IMR-90 (cell line): ENCODE data around the gene ZNF443. TPM values are rescaled to one million over a fixed set of nuclear protein-coding genes. Genes with fewer than 3 reads are reported as not detected.

ENCODE experiments used
- ATAC-seq: fragments of 200-7000 bp; cut with Tn5 transposase; 2 replicates; pipeline ENCODE4 v1.9.1; 2020; ENCODE audit warnings: low read depth, mild to moderate bottlenecking, moderate library complexity
- BruUV-seq: library from RNA; stranded (reverse); fragments of 400-500 nt; replicated peaks from 2 replicates; lab custom pipeline; 2021; lab: Mats Ljungman, UMichigan
- CTCF ChIA-PET: fragments of 300-600 bp; formaldehyde crosslinking; extraction: SDS; loops from one replicate; lab custom pipeline; 2021; ENCODE audit warnings: antibody characterized with exemption; lab: Yijun Ruan, JAX
- POLR2A ChIA-PET: fragments of 300-600 bp; sonication (Branson Sonifier 250); formaldehyde crosslinking; loops from one replicate; lab custom pipeline; 2022; ENCODE audit warnings: antibody characterized with exemption; ENCODE audit not compliant: unreplicated experiment; lab: Charles Lee
- DNase-seq: peaks from one replicate; pipeline ENCODE4 v3.0.0; 2013
- H2AFZ ChIP-seq: replicated peaks from 2 replicates; pipeline ENCODE3; 2013; ENCODE audit warnings: low read length, mild to moderate bottlenecking; ENCODE audit not compliant: poor library complexity
- H2AK5ac ChIP-seq: 2 replicates; pipeline ENCODE4 v1.6.1; 2013; ENCODE audit warnings: low read depth, low read length, inconsistent platforms
- H2AK9ac ChIP-seq: replicated peaks from 2 replicates; pipeline ENCODE3; 2013; ENCODE audit warnings: mild to moderate bottlenecking, low read depth, low read length, moderate library complexity; ENCODE audit not compliant: poor library complexity
- H2BK120ac ChIP-seq: 2 replicates; pipeline ENCODE4 v1.6.1; 2013; ENCODE audit warnings: low read depth, low read length, inconsistent platforms
- H2BK15ac ChIP-seq: 3 replicates; pipeline ENCODE4 v1.6.1; 2013; ENCODE audit warnings: low read depth, low read length, inconsistent platforms
- H2BK20ac ChIP-seq: 2 replicates; pipeline ENCODE4 v1.6.1; 2013; ENCODE audit warnings: low read depth, mild to moderate bottlenecking, inconsistent platforms, low read length, moderate library complexity
- H2BK5ac ChIP-seq: 2 replicates; pipeline ENCODE4 v1.6.1; 2013; ENCODE audit warnings: mild to moderate bottlenecking, low read depth, low read length, inconsistent platforms; ENCODE audit not compliant: poor library complexity, severe bottlenecking
- H3K14ac ChIP-seq: replicated peaks from 2 replicates; pipeline ENCODE4 v1.6.1; 2013; ENCODE audit warnings: low read depth, low read length, inconsistent platforms
- H3K18ac ChIP-seq: 2 replicates; pipeline ENCODE4 v1.6.1; 2013; ENCODE audit warnings: low read depth, low read length, control low read depth
- H3K23ac ChIP-seq: 2 replicates; pipeline ENCODE4 v1.6.1; 2013; ENCODE audit warnings: low read depth, low read length, inconsistent platforms
- H3K27ac ChIP-seq: 2 replicates; pipeline ENCODE4 v1.5.1; 2013; ENCODE audit warnings: mild to moderate bottlenecking, control low read depth, low read length; ENCODE audit not compliant: insufficient read depth
- H3K27me3 ChIP-seq: 2 replicates; pipeline ENCODE4 v1.6.1; 2013; ENCODE audit warnings: low read length; ENCODE audit not compliant: control insufficient read depth, insufficient read depth
- H3K36me3 ChIP-seq: 2 replicates; pipeline ENCODE4 v1.6.1; 2013; ENCODE audit warnings: low read length, mixed read lengths; ENCODE audit not compliant: control insufficient read depth, insufficient read depth
- H3K4ac ChIP-seq: 2 replicates; pipeline ENCODE4 v1.6.1; 2013; ENCODE audit warnings: low read depth, low read length, inconsistent platforms
- H3K4me1 ChIP-seq: 2 replicates; pipeline ENCODE4 v1.6.1; 2013; ENCODE audit warnings: low read length, mixed read lengths; ENCODE audit not compliant: control insufficient read depth, insufficient read depth
- H3K4me2 ChIP-seq: 2 replicates; pipeline ENCODE4 v1.6.1; 2013; ENCODE audit warnings: low read depth, mild to moderate bottlenecking, control low read depth, low read length, moderate library complexity
- H3K4me3 ChIP-seq: 2 replicates; pipeline ENCODE4 v1.5.1; 2013; ENCODE audit warnings: low read depth, mild to moderate bottlenecking, control low read depth, low read length, moderate library complexity; ENCODE audit not compliant: insufficient read depth
- H3K56ac ChIP-seq: 2 replicates; pipeline ENCODE4 v1.6.1; 2013; ENCODE audit warnings: low read length, inconsistent platforms; ENCODE audit not compliant: insufficient read depth; ENCODE audit errors: extremely low read depth
- H3K79me1 ChIP-seq, 2 experiments: 2 replicates each; pipeline ENCODE4 v1.6.1; 2013; ENCODE audit warnings: low read length in 2 of 2, inconsistent platforms in 1 of 2, low read depth in 1 of 2
- H3K9ac ChIP-seq: 2 replicates; pipeline ENCODE4 v1.6.1; 2013; ENCODE audit warnings: low read depth, low read length, control low read depth
- H3K9me1 ChIP-seq: 2 replicates; pipeline ENCODE4 v1.6.1; 2013; ENCODE audit warnings: low read length, inconsistent platforms; ENCODE audit not compliant: insufficient read depth
- H3K9me3 ChIP-seq: 2 replicates; pipeline ENCODE4 v1.6.1; 2013; ENCODE audit warnings: low read length; ENCODE audit not compliant: control insufficient read depth, insufficient read depth
- H4K20me1 ChIP-seq: 2 replicates; pipeline ENCODE4 v1.6.1; 2013; ENCODE audit warnings: low read length, inconsistent platforms; ENCODE audit not compliant: insufficient read depth
- H4K5ac ChIP-seq: 2 replicates; pipeline ENCODE4 v1.6.1; 2013; ENCODE audit warnings: mild to moderate bottlenecking, low read depth, low read length, control low read depth
- H4K8ac ChIP-seq, 2 experiments: 2 replicates each; pipeline ENCODE4 v1.6.1; 2013; ENCODE audit warnings: low read depth in 2 of 2, low read length in 2 of 2, control low read depth in 1 of 2, inconsistent platforms in 1 of 2
- H4K91ac ChIP-seq: 2 replicates; pipeline ENCODE4 v1.6.1; 2013; ENCODE audit warnings: low read depth, low read length, inconsistent platforms; ENCODE audit not compliant: insufficient read depth
- CEBPB ChIP-seq: IDR thresholded peaks from 2 replicates; pipeline ENCODE4 v1.6.1; 2012; ENCODE audit warnings: low read depth, low read length, improper control_type of control experiment
- CHD1 ChIP-seq: IDR thresholded peaks from 2 replicates; pipeline ENCODE4 v1.6.1; 2012; ENCODE audit warnings: low read depth, low read length, improper control_type of control experiment
- FOS ChIP-seq: fragments of 150-350 bp; IDR thresholded peaks from 2 replicates; pipeline ENCODE4 v1.6.1; 2016; ENCODE audit warnings: low read depth, low read length
- MAFK ChIP-seq: IDR thresholded peaks from 2 replicates; pipeline ENCODE4 v1.6.1; 2012; ENCODE audit warnings: low read depth, low read length, improper control_type of control experiment
- POLR2A ChIP-seq: IDR thresholded peaks from 2 replicates; pipeline ENCODE4 v1.6.1; 2012; ENCODE audit warnings: mild to moderate bottlenecking, low read depth, low read length
- RAD21 ChIP-seq: IDR thresholded peaks from 2 replicates; pipeline ENCODE4 v1.6.1; 2012; ENCODE audit warnings: low read length, improper control_type of control experiment
- WGBS, 2 experiments: methylation state at CpG; one replicate each; pipeline versions ENCODE4 v1.1.5 to v1.1.7; 2013; ENCODE audit warnings: missing lambda C conversion rate in 2 of 2; ENCODE audit not compliant: insufficient read length in 1 of 2; ENCODE audit errors: extremely low coverage in 2 of 2; 5-methylcytosine and 5-hydroxymethylcytosine counted together
- dilution Hi-C: fragments of 300-500 bp; cut with HindIII; formaldehyde crosslinking; loops from one replicate; pipeline ENCODE4 v1.14.3; 2018; ENCODE audit warnings: low sequenced_read_pairs; ENCODE audit not compliant: unreplicated experiment
- in situ Hi-C: fragments of 300-500 bp; cut with MboI; formaldehyde crosslinking; loops from 3 replicates; pipeline ENCODE4 v1.14.3; 2019; ENCODE audit warnings: low sequenced_read_pairs, inconsistent platforms, mixed read lengths
- intact Hi-C: fragments of 100-400 bp; cut with micrococcal nuclease; formaldehyde crosslinking; loops from 2 replicates; pipeline ENCODE4 v1.10.0; 2022
- polyA plus RNA-seq, 3 experiments: library from polyadenylated mRNA; depleted of rRNA; stranded (reverse); fragments of >200 nt; gene quantifications; 2 replicates each; pipeline ENCODE4 v1.2.3, GENCODE V29; 2012; ENCODE audit warnings: low replicate concordance in 1 of 3
- total RNA-seq: library from RNA; depleted of rRNA; stranded (reverse); fragments of >200 nt; gene quantifications from 2 replicates; pipeline ENCODE4 v1.2.3, GENCODE V29; 2012
- TF ChIP-seq, protein P1 (sequence below): fragments of 150-350 bp; IDR thresholded peaks from 2 replicates; pipeline ENCODE4 v1.6.1; 2017; ENCODE audit warnings: mild to moderate bottlenecking, antibody characterized with exemption, low read length, low read depth

ZNF443 gene
- total and polyA plus RNA-seq, 2 of the 4 experiments (the other 2 are of a cell fraction): 0.79 to 3.2 TPM

DNA sequence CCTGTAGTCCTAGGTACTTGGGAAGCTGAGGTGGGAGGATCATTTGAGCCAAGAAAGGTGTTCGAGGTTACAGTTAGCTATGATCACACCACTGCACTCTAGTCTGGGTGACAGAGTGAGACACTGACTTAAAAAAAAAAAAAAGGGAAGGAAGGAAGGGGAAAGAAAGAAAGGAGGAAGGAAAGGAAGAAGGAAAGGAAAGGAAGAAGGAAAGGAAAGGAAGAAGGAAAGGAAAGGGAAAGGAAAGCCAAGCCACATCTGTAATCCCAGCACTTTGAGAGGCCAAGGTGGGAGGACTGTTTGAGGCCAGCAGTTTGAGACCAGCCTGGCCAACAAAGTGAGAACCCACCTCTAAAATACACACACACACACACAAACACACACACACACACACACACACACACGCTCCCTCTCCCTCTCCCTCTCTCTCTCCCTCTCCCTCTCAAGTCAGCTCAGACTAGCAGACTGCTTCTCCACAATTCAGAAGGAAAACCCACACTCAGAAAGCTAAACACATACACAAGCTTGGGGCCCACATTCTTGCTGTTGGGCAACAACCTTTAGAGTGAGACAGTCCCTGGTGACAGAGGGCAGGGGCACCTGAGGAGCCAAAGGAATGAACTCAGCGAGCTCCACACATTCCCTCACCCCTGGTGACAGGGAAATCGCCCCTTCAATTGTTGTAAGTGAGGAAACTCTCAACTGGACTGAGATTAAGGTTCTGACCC is 41.1 kb upstream of the ZNF443 start:
- Histone ChIP-seq H3K27me3 (no peaks in the 10 kb centered on the region), H3K36me3 (peaks cover 5% of the 10 kb centered on the region), H3K56ac (no peak overlapping the region), H2BK5ac (no peak overlapping the region), H3K4me3 (no peak overlapping the region), H3K9me3 (no peaks in the 10 kb centered on the region; the same call in 1 of the 2 replicates), H3K79me1 (peaks cover 32 to 36% of the 10 kb centered on the region in 2 experiments), H2BK15ac (no peak overlapping the region), H2BK20ac (no peak overlapping the region), H3K27ac (no peak overlapping the region), H2BK120ac (no peak overlapping the region), H3K18ac (no peak overlapping the region), H4K20me1 (no peaks in the 10 kb centered on the region; the same call in 1 of the 2 replicates), H2AK9ac (no peak overlapping the region), H3K4ac (no peak overlapping the region), H3K14ac (no peak overlapping the region), H3K4me1 (peaks cover 6% of the 10 kb centered on the region), H3K9ac (no peak overlapping the region), H4K8ac (no peak overlapping the region), H4K5ac (no peak overlapping the region), H3K4me2 (peak overlapping the region; percentile 27; the same call in 1 of the 2 replicates), H3K9me1 (0 out of 2 replicates have a peak, but pooled peaks cover 4% of the 10 kb centered on the region), H3K23ac (no peak overlapping the region), H2AK5ac (no peak overlapping the region), H2AFZ (no peak overlapping the region), H4K91ac (no peak overlapping the region)
- in situ Hi-C loops: no loop called here
- TF ChIP-seq, protein P1, sequence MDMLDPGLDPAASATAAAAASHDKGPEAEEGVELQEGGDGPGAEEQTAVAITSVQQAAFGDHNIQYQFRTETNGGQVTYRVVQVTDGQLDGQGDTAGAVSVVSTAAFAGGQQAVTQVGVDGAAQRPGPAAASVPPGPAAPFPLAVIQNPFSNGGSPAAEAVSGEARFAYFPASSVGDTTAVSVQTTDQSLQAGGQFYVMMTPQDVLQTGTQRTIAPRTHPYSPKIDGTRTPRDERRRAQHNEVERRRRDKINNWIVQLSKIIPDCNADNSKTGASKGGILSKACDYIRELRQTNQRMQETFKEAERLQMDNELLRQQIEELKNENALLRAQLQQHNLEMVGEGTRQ: no peak
- TF ChIP-seq MAFK (no peak), CHD1 (no peak), FOS (no peak), POLR2A (no peak), CEBPB (no peak), RAD21 (no peak)
- DNase-seq (no peak), ATAC-seq (no peak)
- WGBS, 2 experiments: no CpG with 5 or more reads among the region's 4 CpGs
- no TSS peak for BruUV-seq
- POLR2A ChIA-PET: no interaction called here
- intact Hi-C loops: no loop called here
- dilution Hi-C loops: no loop called here
- CTCF ChIA-PET: interaction anchor here (0.6 kb wide), 1 partner anchor 142 kb away, joined by 3 read pairs; no protein-coding TSS in a partner anchor
